ENCODE measurements around the gene MINDY4. TPM values are rescaled to one million over a fixed set of nuclear protein-coding genes. Genes with fewer than 3 reads are reported as not detected.

Gene MINDY4
- total RNA-seq, 5 donors from 2014 or later (not counting 1 experiment from before 2014, with no cell fraction given) = 0.60 to 1.7 (median 1.2) TPM

DNA sequence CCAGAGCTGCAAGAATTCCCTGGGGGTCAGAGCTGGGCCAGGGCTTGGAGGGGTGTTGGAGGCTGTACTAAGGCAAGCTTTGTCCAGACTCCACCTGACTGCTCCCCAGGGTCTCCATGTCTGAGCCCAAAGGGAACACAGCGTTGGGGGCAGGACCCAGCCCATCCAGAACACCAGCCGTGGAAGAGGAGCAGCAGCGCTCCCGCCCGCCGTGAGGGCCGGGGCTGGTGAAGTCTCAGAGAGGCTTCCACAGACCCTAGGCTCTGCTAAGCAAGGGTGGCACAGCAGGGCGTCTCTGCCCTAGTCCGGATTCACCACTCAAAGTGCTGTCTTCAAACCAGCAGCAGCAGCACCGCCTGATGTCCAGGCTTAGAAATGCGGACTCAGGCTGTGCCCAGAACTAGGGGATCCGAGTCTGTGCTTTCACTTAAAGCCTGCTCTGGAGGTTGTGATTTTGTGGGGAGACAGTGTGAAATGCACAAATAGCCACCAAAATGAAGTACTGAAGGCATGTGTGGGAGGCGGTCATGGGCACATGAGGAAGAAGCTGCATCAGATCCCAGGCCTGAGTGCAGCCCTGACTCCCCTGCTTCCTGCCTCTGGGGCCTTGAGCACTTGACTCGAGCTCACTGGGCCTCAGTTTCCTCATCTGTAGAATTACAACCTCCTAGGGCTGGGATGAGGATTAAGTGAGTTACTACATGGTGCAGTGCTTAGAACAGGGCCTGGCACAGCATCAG lies 123.8 kb downstream of the MINDY4 start:
- Mint-ChIP-seq H3K27ac (no peak overlapping the region), H3K4me1 (no peaks in the 10 kb centered on the region), H3K4me3 (no peak overlapping the region), H3K36me3 (no peaks in the 10 kb centered on the region), H3K9me3 (peaks cover 0 to 8% (median 6%) of the 10 kb centered on the region in 3 donors), H3K27me3 (no peaks in the 10 kb centered on the region)
- DNase-seq (no peak), ATAC-seq (replicated peaks in 1 of 4) (no peak)
- Histone ChIP-seq H3K9me3 (no peaks in the 10 kb centered on the region), H3K4me1 (ENCODE audit: control insufficient read depth in 1 of 2, extremely low read depth in 1 of 2, insufficient read depth in 2 of 2, low read length in 2 of 2) (no peaks in the 10 kb centered on the region), H3K27ac (ENCODE audit: low read length) (no peak overlapping the region), H3K27me3 (replicated peaks in 1 of 2; ENCODE audit: control insufficient read depth in 2 of 2, extremely low read depth in 1 of 2, insufficient read depth in 2 of 2, low read length in 1 of 2) (peaks cover 0 to 14% of the 10 kb centered on the region in 2 experiments), H3K4me3 (ENCODE audit: control insufficient read depth in 1 of 2, extremely low read depth in 1 of 2, low read length in 1 of 2) (no peak overlapping the region), H3K36me3 (ENCODE audit: control insufficient read depth in 2 of 2, extremely low read depth in 1 of 2, insufficient read depth in 1 of 2, low read length in 1 of 2) (no peaks in the 10 kb centered on the region)
- ChIA-PET POLR2A (no interaction called here), CTCF (no interaction called here)
- 87% methylated on average over 13 of the region's 14 CpGs for WGBS (ENCODE audit: insufficient coverage)

DNA sequence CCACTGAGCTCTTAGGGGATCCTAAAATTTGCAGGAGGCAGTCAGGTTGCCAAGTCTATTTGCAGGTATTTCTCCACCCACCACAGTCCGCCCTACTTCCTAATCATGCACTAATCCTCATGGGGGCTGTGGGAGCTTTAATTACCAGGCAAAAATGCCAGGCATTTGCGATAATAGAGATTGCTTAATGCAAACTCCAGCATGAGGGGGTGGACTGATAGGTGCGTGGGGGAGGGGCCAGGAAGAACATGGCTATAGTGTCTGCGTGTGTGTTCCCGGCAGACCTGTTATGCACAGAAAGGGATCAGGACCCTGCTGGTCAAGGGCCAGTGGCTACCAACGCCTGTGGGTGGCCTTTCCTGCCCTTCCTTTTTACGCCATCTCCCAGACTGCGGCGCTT lies 124.8 kb downstream of the MINDY4 start:
- ATAC-seq (replicated peaks in 1 of 4) = no peak
- H3K36me3 ChIP-seq (ENCODE audit: control insufficient read depth in 2 of 2, extremely low read depth in 1 of 2, insufficient read depth in 1 of 2, low read length in 1 of 2) = no peaks in the 10 kb centered on the region
- H3K36me3 Mint-ChIP-seq = no peaks in the 10 kb centered on the region
- H3K4me1 Mint-ChIP-seq = no peaks in the 10 kb centered on the region
- peaks cover 0 to 14% of the 10 kb centered on the region in 2 experiments for H3K27me3 ChIP-seq (replicated peaks in 1 of 2; ENCODE audit: control insufficient read depth in 2 of 2, extremely low read depth in 1 of 2, insufficient read depth in 2 of 2, low read length in 1 of 2)
- ChIA-PET POLR2A (no interaction called here), CTCF (no interaction called here)
- H3K27me3 Mint-ChIP-seq = no peaks in the 10 kb centered on the region
- WGBS (ENCODE audit: insufficient coverage) = 91% methylated on average over 7 of the region's 9 CpGs
- no peak overlapping the region for H3K4me3 ChIP-seq (ENCODE audit: control insufficient read depth in 1 of 2, extremely low read depth in 1 of 2, low read length in 1 of 2)
- no peak for DNase-seq
- H3K27ac ChIP-seq (ENCODE audit: low read length) = no peak overlapping the region
- peaks cover 0 to under 1% (median 0%) of the 10 kb centered on the region in 3 donors for H3K9me3 Mint-ChIP-seq
- H3K4me3 Mint-ChIP-seq = no peak overlapping the region
- H3K4me1 ChIP-seq (ENCODE audit: control insufficient read depth in 1 of 2, extremely low read depth in 1 of 2, insufficient read depth in 2 of 2, low read length in 2 of 2) = no peaks in the 10 kb centered on the region
- H3K9me3 ChIP-seq = no peaks in the 10 kb centered on the region
- no peak overlapping the region for H3K27ac Mint-ChIP-seq

- Mint-ChIP-seq H3K4me3 (no peak overlapping the region), H3K36me3 (no peaks in the 10 kb centered on the region), H3K9me3 (no peaks in the 10 kb centered on the region), H3K27me3 (no peaks in the 10 kb centered on the region), H3K4me1 (no peaks in the 10 kb centered on the region), H3K27ac (no peak overlapping the region)
- no peaks in the 10 kb centered on the region for H3K4me1 ChIP-seq (ENCODE audit: control insufficient read depth in 1 of 2, extremely low read depth in 1 of 2, insufficient read depth in 2 of 2, low read length in 2 of 2)
- DNase-seq = no peak
- ChIA-PET CTCF (no interaction called here), POLR2A (no interaction called here)
- no peak for ATAC-seq (replicated peaks in 1 of 4)
- no peaks in the 10 kb centered on the region for H3K36me3 ChIP-seq (ENCODE audit: control insufficient read depth in 2 of 2, extremely low read depth in 1 of 2, insufficient read depth in 1 of 2, low read length in 1 of 2)
- 68% methylated on average over 6 of the region's 13 CpGs for WGBS (ENCODE audit: insufficient coverage)
- no peaks in the 10 kb centered on the region for H3K9me3 ChIP-seq
- no peak overlapping the region for H3K4me3 ChIP-seq (ENCODE audit: control insufficient read depth in 1 of 2, extremely low read depth in 1 of 2, low read length in 1 of 2)
- H3K27me3 ChIP-seq (replicated peaks in 1 of 2; ENCODE audit: control insufficient read depth in 2 of 2, extremely low read depth in 1 of 2, insufficient read depth in 2 of 2, low read length in 1 of 2) = peaks cover 0 to 14% of the 10 kb centered on the region in 2 experiments
- no peak overlapping the region for H3K27ac ChIP-seq (ENCODE audit: low read length)
Observed at GRCh38 chr7:30896783-30897637, 125.8 kb downstream of the MINDY4 start.

GRCh38 chr7:30897770-30898169 lies 126.6 kb downstream of the MINDY4 start:
- peaks cover 0 to 15% of the 10 kb centered on the region in 2 experiments for H3K27me3 ChIP-seq (replicated peaks in 1 of 2; ENCODE audit: control insufficient read depth in 2 of 2, extremely low read depth in 1 of 2, insufficient read depth in 2 of 2, low read length in 1 of 2)
- no peak overlapping the region for H3K4me3 Mint-ChIP-seq
- ATAC-seq (replicated peaks in 1 of 4) = no peak
- POLR2A ChIA-PET = no interaction called here
- H3K27me3 Mint-ChIP-seq = no peaks in the 10 kb centered on the region
- no peak overlapping the region for H3K27ac ChIP-seq (ENCODE audit: low read length)
- no peaks in the 10 kb centered on the region for H3K4me1 Mint-ChIP-seq
- H3K4me1 ChIP-seq (ENCODE audit: control insufficient read depth in 1 of 2, extremely low read depth in 1 of 2, insufficient read depth in 2 of 2, low read length in 2 of 2) = no peaks in the 10 kb centered on the region
- 80% methylated on average over 2 of the region's 2 CpGs for WGBS (ENCODE audit: insufficient coverage)
- no peak for DNase-seq
- CTCF ChIA-PET = interaction anchor here in 1 of 2 donors (0.5 to 0.7 kb wide), 3 partner anchors 33 to 44 kb away, joined by 4 to 7 read pairs (median 4); no protein-coding TSS in a partner anchor
- H3K36me3 ChIP-seq (ENCODE audit: control insufficient read depth in 2 of 2, extremely low read depth in 1 of 2, insufficient read depth in 1 of 2, low read length in 1 of 2) = no peaks in the 10 kb centered on the region
- no peaks in the 10 kb centered on the region for H3K36me3 Mint-ChIP-seq
- H3K9me3 ChIP-seq = no peaks in the 10 kb centered on the region
- no peak overlapping the region for H3K27ac Mint-ChIP-seq
- no peak overlapping the region for H3K4me3 ChIP-seq (ENCODE audit: control insufficient read depth in 1 of 2, extremely low read depth in 1 of 2, low read length in 1 of 2)
- no peaks in the 10 kb centered on the region for H3K9me3 Mint-ChIP-seq

DNA sequence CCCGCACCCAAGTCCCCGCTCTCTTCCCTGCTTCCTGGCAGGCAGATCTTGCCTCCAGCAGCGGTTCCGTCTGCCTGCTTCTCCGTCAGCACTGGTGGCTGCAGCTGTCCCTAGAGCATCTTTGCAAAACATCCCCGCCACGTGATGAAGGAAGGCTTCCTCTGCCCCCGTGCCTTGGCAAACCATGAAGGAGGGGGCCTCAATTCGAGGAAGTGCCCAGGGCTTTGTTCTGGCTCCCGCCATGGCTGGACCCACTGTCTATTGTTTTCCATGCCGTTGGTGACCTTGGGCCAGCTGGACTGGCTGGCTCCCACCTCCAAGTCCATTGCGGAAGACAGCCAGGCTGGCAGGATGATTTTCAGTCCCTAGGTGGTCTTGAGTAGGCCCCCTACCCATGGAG lies 127.2 kb downstream of the MINDY4 start:
- WGBS (ENCODE audit: insufficient coverage) = 70% methylated on average over 9 of the region's 12 CpGs
- no peak overlapping the region for H3K4me3 Mint-ChIP-seq
- no peak for DNase-seq

GRCh38 chr7:30899066-30899465 lies 127.8 kb downstream of the MINDY4 start:
- no peak for ATAC-seq (replicated peaks in 1 of 4)
- H3K27me3 ChIP-seq (replicated peaks in 1 of 2; ENCODE audit: control insufficient read depth in 2 of 2, extremely low read depth in 1 of 2, insufficient read depth in 2 of 2, low read length in 1 of 2) = peaks cover 0 to 17% of the 10 kb centered on the region in 2 experiments
- POLR2A ChIA-PET = no interaction called here
- H3K4me3 ChIP-seq (ENCODE audit: control insufficient read depth in 1 of 2, extremely low read depth in 1 of 2, low read length in 1 of 2) = no peak overlapping the region
- CTCF ChIA-PET = no interaction called here
- H3K4me1 ChIP-seq (ENCODE audit: control insufficient read depth in 1 of 2, extremely low read depth in 1 of 2, insufficient read depth in 2 of 2, low read length in 2 of 2) = no peaks in the 10 kb centered on the region
- no peaks in the 10 kb centered on the region for H3K9me3 ChIP-seq
- no peak overlapping the region for H3K27ac ChIP-seq (ENCODE audit: low read length)
- Mint-ChIP-seq H3K4me3 (no peak overlapping the region), H3K27ac (no peak overlapping the region), H3K4me1 (no peaks in the 10 kb centered on the region), H3K9me3 (no peaks in the 10 kb centered on the region), H3K36me3 (no peaks in the 10 kb centered on the region), H3K27me3 (no peaks in the 10 kb centered on the region)
- H3K36me3 ChIP-seq (ENCODE audit: control insufficient read depth in 2 of 2, extremely low read depth in 1 of 2, insufficient read depth in 1 of 2, low read length in 1 of 2) = no peaks in the 10 kb centered on the region
- whole genome bisulfite sequencing (ENCODE audit: insufficient coverage) = 78% methylated on average over 1 of the region's 7 CpGs
- DNase-seq = no peak

More for the DNA sequence above, 127.2 kb downstream of the MINDY4 start:
- Histone ChIP-seq H3K4me1 (ENCODE audit: control insufficient read depth in 1 of 2, extremely low read depth in 1 of 2, insufficient read depth in 2 of 2, low read length in 2 of 2) (no peaks in the 10 kb centered on the region), H3K27ac (ENCODE audit: low read length) (no peak overlapping the region), H3K27me3 (replicated peaks in 1 of 2; ENCODE audit: control insufficient read depth in 2 of 2, extremely low read depth in 1 of 2, insufficient read depth in 2 of 2, low read length in 1 of 2) (peaks cover 0 to 17% of the 10 kb centered on the region in 2 experiments), H3K4me3 (ENCODE audit: control insufficient read depth in 1 of 2, extremely low read depth in 1 of 2, low read length in 1 of 2) (no peak overlapping the region), H3K36me3 (ENCODE audit: control insufficient read depth in 2 of 2, extremely low read depth in 1 of 2, insufficient read depth in 1 of 2, low read length in 1 of 2) (no peaks in the 10 kb centered on the region), H3K9me3 (no peaks in the 10 kb centered on the region)
- Mint-ChIP-seq H3K9me3 (no peaks in the 10 kb centered on the region), H3K4me1 (no peaks in the 10 kb centered on the region), H3K36me3 (no peaks in the 10 kb centered on the region), H3K27me3 (no peaks in the 10 kb centered on the region), H3K27ac (no peak overlapping the region)
- ChIA-PET POLR2A (no interaction called here), CTCF (interaction anchor here in 1 of 2 donors (0.5 to 0.7 kb wide), 3 partner anchors 32 to 43 kb away, joined by 4 to 7 read pairs (median 4); no protein-coding TSS in a partner anchor)
- ATAC-seq (replicated peaks in 1 of 4) = no peak

Measured in T-cell (primary cell).